H1 (cell line): ENCODE results near the gene GLYATL3. TPM values are rescaled to one million over a fixed set of nuclear protein-coding genes. Genes with fewer than 3 reads are reported as not detected.

Experiments
- CTCF ChIA-PET: fragments of 300-600 bp; sonication (Branson Sonifier 250); formaldehyde crosslinking; loops from one replicate; lab custom pipeline; 2021; ENCODE audit not compliant: partially characterized antibody; lab: Charles Lee
- POLR2A ChIA-PET: fragments of 300-600 bp; sonication (Branson Sonifier 250); formaldehyde crosslinking; loops from one replicate; lab custom pipeline; 2021; ENCODE audit warnings: inconsistent platforms; ENCODE audit not compliant: partially characterized antibody; lab: Charles Lee
- DNase-seq, 2 experiments: peaks; one replicate each; pipeline versions ENCODE4 v3.0.0 to v3.0.0-alpha.2; 2010 to 2022; ENCODE audit warnings: low spot score in 2 of 2, low read depth in 1 of 2, mixed read lengths in 1 of 2
- FAIRE-seq: peaks from 2 replicates; lab custom pipeline; 2011; peaks lifted over from hg19 to GRCh38; lab: Jason Lieb, UNC
- H2AFZ ChIP-seq: 2 replicates; pipeline ENCODE4 v1.8.1; 2012; ENCODE audit warnings: low read length, inconsistent platforms
- H2AK5ac ChIP-seq: 2 replicates; pipeline ENCODE4 v1.6.1; 2013; ENCODE audit warnings: low read depth, low read length
- H2BK120ac ChIP-seq: replicated peaks from 2 replicates; pipeline ENCODE3; 2013; ENCODE audit warnings: low read depth, low read length, inconsistent platforms
- H2BK12ac ChIP-seq: 2 replicates; pipeline ENCODE4 v1.6.1; 2013; ENCODE audit warnings: low read depth, low read length
- H2BK15ac ChIP-seq: 2 replicates; pipeline ENCODE4 v1.6.1; 2013; ENCODE audit warnings: low read length
- H2BK20ac ChIP-seq: 2 replicates; pipeline ENCODE4 v1.6.1; 2013; ENCODE audit warnings: low read length
- H2BK5ac ChIP-seq: 2 replicates; pipeline ENCODE4 v1.6.1; 2013; ENCODE audit warnings: low read depth, low read length
- H3K14ac ChIP-seq: 2 replicates; pipeline ENCODE4 v1.6.1; 2013; ENCODE audit warnings: inconsistent platforms; ENCODE audit not compliant: insufficient read length
- H3K18ac ChIP-seq: 2 replicates; pipeline ENCODE4 v1.6.1; 2013; ENCODE audit warnings: low read length; ENCODE audit errors: extremely low read depth
- H3K23ac ChIP-seq: 2 replicates; pipeline ENCODE4 v1.6.1; 2013; ENCODE audit warnings: inconsistent platforms; ENCODE audit not compliant: insufficient read length
- H3K23me2 ChIP-seq: 2 replicates; pipeline ENCODE4 v1.6.1; 2013; ENCODE audit warnings: low read depth, low read length
- H3K27ac ChIP-seq: 2 replicates; pipeline ENCODE4 v1.6.1; 2011; ENCODE audit warnings: low read depth, low read length, inconsistent platforms
- H3K27me3 ChIP-seq, 4 experiments: replicated peaks in 1 of 4; 1 replicate in 1 of 4; 2 replicates in 3 of 4; pipeline versions ENCODE4 v1.6.1 to v1.8.1; 2011 to 2013; ENCODE audit warnings: low read length in 3 of 4, mild to moderate bottlenecking in 3 of 4, inconsistent platforms in 2 of 4, mixed read lengths in 2 of 4, moderate library complexity in 1 of 4; ENCODE audit not compliant: control insufficient read depth in 3 of 4, insufficient read depth in 3 of 4; ENCODE audit errors: extremely low read depth in 1 of 4
- H3K36me3 ChIP-seq, 4 experiments: 2 replicates each; pipeline versions ENCODE4 v1.6.1 to v1.8.1; 2011 to 2013; ENCODE audit warnings: mild to moderate bottlenecking in 4 of 4, low read length in 3 of 4, moderate library complexity in 2 of 4, control low read depth in 1 of 4, inconsistent platforms in 1 of 4; ENCODE audit not compliant: insufficient read depth in 4 of 4, control insufficient read depth in 2 of 4
- H3K4ac ChIP-seq: replicated peaks from 2 replicates; pipeline ENCODE3; 2013; ENCODE audit warnings: low read length, low read depth, mixed read lengths, inconsistent platforms; ENCODE audit not compliant: insufficient read length
- H3K4me1 ChIP-seq, 4 experiments: replicated peaks in 1 of 4; 1 replicate in 1 of 4; 2 replicates in 3 of 4; pipeline versions ENCODE4 v1.6.1 to v1.8.1; 2011 to 2013; ENCODE audit warnings: low read length in 3 of 4, inconsistent platforms in 2 of 4, mixed read lengths in 1 of 4; ENCODE audit not compliant: insufficient read depth in 4 of 4, control insufficient read depth in 3 of 4
- H3K4me2 ChIP-seq, 2 experiments: 2 replicates each; pipeline versions ENCODE4 v1.6.1 to v1.8.1; 2011 to 2013; ENCODE audit warnings: low read depth in 2 of 2, low read length in 2 of 2, control low read depth in 1 of 2, inconsistent platforms in 1 of 2, mild to moderate bottlenecking in 1 of 2; ENCODE audit not compliant: insufficient read depth in 1 of 2
- H3K4me3 ChIP-seq, 4 experiments: fragments of 200-600, 300-600 bp in 1 of 4; sonication (generic), shearing (Covaris generic), sonication (Bioruptor Twin) in 1 of 4; 2 replicates each; pipeline versions ENCODE4 v1.5.1 to v1.8.1; 2011 to 2016; ENCODE audit warnings: low read length in 4 of 4, low read depth in 3 of 4, control low read depth in 2 of 4, inconsistent platforms in 2 of 4, mild to moderate bottlenecking in 2 of 4, mixed read lengths in 1 of 4, moderate library complexity in 1 of 4; ENCODE audit not compliant: insufficient read depth in 2 of 4; ENCODE audit errors: extremely low read depth in 1 of 4
- H3K56ac ChIP-seq: replicated peaks from 2 replicates; pipeline ENCODE3; 2013; ENCODE audit warnings: low read depth, mild to moderate bottlenecking, mixed read lengths, low read length, inconsistent platforms; ENCODE audit not compliant: insufficient read length
- H3K79me1 ChIP-seq: 2 replicates; pipeline ENCODE4 v1.6.1; 2013; ENCODE audit warnings: low read depth, low read length, control low read depth
- H3K79me2 ChIP-seq, 2 experiments: 2 replicates each; pipeline versions ENCODE4 v1.6.1 to v1.8.1; 2012 to 2013; ENCODE audit warnings: low read length in 2 of 2, mild to moderate bottlenecking in 2 of 2, inconsistent platforms in 1 of 2; ENCODE audit not compliant: insufficient read depth in 2 of 2, control insufficient read depth in 1 of 2
- H3K9ac ChIP-seq, 4 experiments: replicated peaks in 1 of 4; 1 replicate in 1 of 4; 2 replicates in 3 of 4; pipeline versions ENCODE4 v1.6.1 to v1.8.1; 2011 to 2013; ENCODE audit warnings: low read depth in 3 of 4, low read length in 3 of 4, control low read depth in 2 of 4, mild to moderate bottlenecking in 2 of 4, moderate library complexity in 2 of 4, inconsistent platforms in 1 of 4; ENCODE audit errors: extremely low read depth in 1 of 4
- H3K9me3 ChIP-seq, 2 experiments: 2 replicates each; pipeline versions ENCODE4 v1.6.1 to v1.8.1; 2012 to 2013; ENCODE audit warnings: mild to moderate bottlenecking in 2 of 2, moderate library complexity in 2 of 2, control low read depth in 1 of 2, inconsistent platforms in 1 of 2, low read depth in 1 of 2, low read length in 1 of 2, mixed read lengths in 1 of 2; ENCODE audit not compliant: insufficient read depth in 2 of 2
- H4K20me1 ChIP-seq, 2 experiments: replicated peaks in 1 of 2; 2 replicates each; pipeline versions ENCODE3 to v1.8.1; 2011 to 2013; ENCODE audit warnings: inconsistent platforms in 2 of 2, low read length in 2 of 2, mild to moderate bottlenecking in 1 of 2; ENCODE audit not compliant: insufficient read depth in 2 of 2, control insufficient read depth in 1 of 2
- H4K5ac ChIP-seq: 2 replicates; pipeline ENCODE4 v1.6.1; 2013; ENCODE audit warnings: low read length, low read depth, mixed read lengths, inconsistent platforms; ENCODE audit not compliant: insufficient read length
- H4K8ac ChIP-seq: 2 replicates; pipeline ENCODE4 v1.8.0; 2013; ENCODE audit warnings: mild to moderate bottlenecking, moderate library complexity, low read length, inconsistent platforms; ENCODE audit not compliant: insufficient read depth; ENCODE audit errors: extremely low read depth
- H4K91ac ChIP-seq: replicated peaks from 2 replicates; pipeline ENCODE3; 2013; ENCODE audit warnings: low read length, mixed read lengths, inconsistent platforms; ENCODE audit not compliant: insufficient read length
- CREB1 ChIP-seq: IDR thresholded peaks from 2 replicates; pipeline ENCODE4 v1.6.1; 2012; ENCODE audit warnings: inconsistent platforms
- CTBP2 ChIP-seq: IDR thresholded peaks from 2 replicates; pipeline ENCODE4 v1.7.0; 2011; ENCODE audit warnings: borderline replicate concordance, mild to moderate bottlenecking, moderate library complexity, mixed read lengths, low read length; ENCODE audit not compliant: insufficient read depth, insufficient read length
- MAFK ChIP-seq: IDR thresholded peaks from 2 replicates; pipeline ENCODE4 v1.6.1; 2012; ENCODE audit warnings: low read depth, mild to moderate bottlenecking, improper control_type of control experiment, low read length
- MAX ChIP-seq: IDR thresholded peaks from 2 replicates; pipeline ENCODE4 v1.6.1; 2012; ENCODE audit warnings: inconsistent platforms
- SIRT6 ChIP-seq: IDR thresholded peaks from one replicate; pipeline ENCODE4 v1.7.1; 2012; ENCODE audit warnings: low read length, inconsistent platforms
- SUZ12 ChIP-seq: fragments of 200-600 bp; sonication (generic); IDR thresholded peaks from 2 replicates; pipeline ENCODE4 v1.6.1; 2012; ENCODE audit warnings: mild to moderate bottlenecking, inconsistent platforms, low read length, moderate library complexity, mixed read lengths
- WGBS, 2 experiments: shearing (Covaris generic) in 1 of 2; methylation state at CpG; one replicate each; pipeline versions ENCODE4 v1.1.6 to v1.1.7; 2013 to 2015; ENCODE audit warnings: low lambda C conversion rate in 2 of 2, mixed read lengths in 2 of 2, inconsistent platforms in 1 of 2, low coverage in 1 of 2, missing lambda C conversion rate in 1 of 2; ENCODE audit not compliant: insufficient replicate concordance in 2 of 2, insufficient coverage in 1 of 2, insufficient read length in 1 of 2; ENCODE audit errors: extremely low coverage in 1 of 2, missing lambda C conversion rate in 1 of 2; 5-methylcytosine and 5-hydroxymethylcytosine counted together
- polyA plus RNA-seq, 7 experiments: library from polyadenylated mRNA; depleted of rRNA in 3 of 7; stranded (reverse) in 5 of 7; unstranded in 2 of 7; fragments of >200 nt in 5 of 7; fragments of 200-250 nt in 2 of 7; gene quantifications; 1 replicate in 5 of 7; 2 replicates in 1 of 7; 4 replicates in 1 of 7; pipeline versions ENCODE4 v1.2.1 to v1.2.3, GENCODE V29; 2011 to 2013; ENCODE audit warnings: missing spikeins in 2 of 7, mixed read lengths in 2 of 7
- total RNA-seq: library from RNA; stranded (reverse); fragmentation: NEBNext Ultra II Directional; extraction: Animal tissue kit (Norgen Biotek cat#: 25700); gene quantifications from 2 replicates; pipeline ENCODE4 v1.2.1, GENCODE V29; 2021

Gene GLYATL3
- total and polyA plus RNA-seq, 2 of the 8 experiments (the other 6 are each of a cell fraction or from before 2014, with no cell fraction given), result not detected

- Histone ChIP-seq H3K4ac (no peak overlapping the region), H3K4me3 (no peak overlapping the region), H3K4me2 (no peak overlapping the region), H3K23me2 (no peaks in the 10 kb centered on the region), H3K9ac (no peak overlapping the region), H2BK120ac (no peak overlapping the region), H4K91ac (no peak overlapping the region), H2BK5ac (no peak overlapping the region), H3K14ac (no peak overlapping the region), H3K79me2 (no peaks in the 10 kb centered on the region), H4K8ac (no peak overlapping the region), H3K23ac (no peak overlapping the region), H4K5ac (no peak overlapping the region), H2AK5ac (no peak overlapping the region), H2BK15ac (no peak overlapping the region), H3K36me3 (no peaks in the 10 kb centered on the region), H2BK20ac (no peak overlapping the region), H3K27me3 (no peaks in the 10 kb centered on the region), H3K4me1 (peaks cover 0 to 2% (median under 1%) of the 10 kb centered on the region in 4 experiments; a peak in 2 of 7 replicates), H3K56ac (no peak overlapping the region), H2AFZ (no peak overlapping the region), H3K27ac (no peak overlapping the region), H3K18ac (no peak overlapping the region), H2BK12ac (no peak overlapping the region), H4K20me1 (no peaks in the 10 kb centered on the region), H3K79me1 (no peaks in the 10 kb centered on the region), H3K9me3 (no peaks in the 10 kb centered on the region)
- ChIA-PET CTCF (interaction anchor here (1.4 to 3.1 kb wide), 2 partner anchors 13 to 16 kb away, joined by 3 to 14 read pairs; no protein-coding TSS in a partner anchor), POLR2A (no interaction called here)
- TF ChIP-seq CREB1 (no peak), MAX (no peak), CTBP2 (no peak), SIRT6 (no peak), MAFK (no peak), SUZ12 (no peak)
- DNase-seq, result no peak
- no peak for FAIRE-seq
- WGBS, 2 experiments, result 96% methylated on average over 4 of the region's 4 CpGs; no CpG with 5 or more reads in 1 of the 2 experiments
Observed at GRCh38 chr6:49516147-49516505, 16.4 kb downstream of the GLYATL3 start.
